22Rv1 (cell line): ENCODE data around the gene ZNF581.
A peak's percentile ranks its signal among the peaks of the same experiment; 100 is the strongest.

Source experiments
- H3K27ac ChIP-seq: fragments of 450-650 bp; 2 replicates; pipeline ENCODE4 v1.5.1; 2017
- ZFX ChIP-seq: fragments of 450-650 bp; IDR thresholded peaks from 2 replicates; pipeline ENCODE4 v1.6.1; 2017; ENCODE audit warnings: antibody characterized with exemption, borderline replicate concordance
- TF ChIP-seq, protein P1 (sequence below): fragments of 450-650 bp; IDR thresholded peaks from 2 replicates; pipeline ENCODE4 v1.5.1; 2017; ENCODE audit warnings: mild to moderate bottlenecking

The ZNF581 gene

DNA sequence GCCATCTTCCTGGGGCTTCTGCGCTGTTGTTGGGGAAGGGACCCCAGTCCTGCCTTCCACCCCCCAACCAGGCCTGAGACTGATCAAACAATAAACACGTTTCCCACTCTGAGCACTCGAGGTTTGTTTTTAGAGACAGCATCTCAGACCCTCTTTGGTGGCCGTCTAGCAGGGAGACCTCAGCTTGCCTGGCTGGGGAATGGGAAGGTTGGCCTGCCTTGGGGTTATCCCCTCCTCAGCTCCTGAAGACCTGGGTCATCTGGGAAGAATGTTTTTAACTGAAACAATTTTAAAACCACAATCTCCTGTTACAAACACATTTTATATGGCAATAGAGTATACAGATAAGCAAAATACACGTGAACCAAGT, 2.0 kb downstream of the ZNF581 start:
- H3K27ac ChIP-seq, result peak overlapping the region; percentile 97; the same call in 1 of the 2 replicates

DNA sequence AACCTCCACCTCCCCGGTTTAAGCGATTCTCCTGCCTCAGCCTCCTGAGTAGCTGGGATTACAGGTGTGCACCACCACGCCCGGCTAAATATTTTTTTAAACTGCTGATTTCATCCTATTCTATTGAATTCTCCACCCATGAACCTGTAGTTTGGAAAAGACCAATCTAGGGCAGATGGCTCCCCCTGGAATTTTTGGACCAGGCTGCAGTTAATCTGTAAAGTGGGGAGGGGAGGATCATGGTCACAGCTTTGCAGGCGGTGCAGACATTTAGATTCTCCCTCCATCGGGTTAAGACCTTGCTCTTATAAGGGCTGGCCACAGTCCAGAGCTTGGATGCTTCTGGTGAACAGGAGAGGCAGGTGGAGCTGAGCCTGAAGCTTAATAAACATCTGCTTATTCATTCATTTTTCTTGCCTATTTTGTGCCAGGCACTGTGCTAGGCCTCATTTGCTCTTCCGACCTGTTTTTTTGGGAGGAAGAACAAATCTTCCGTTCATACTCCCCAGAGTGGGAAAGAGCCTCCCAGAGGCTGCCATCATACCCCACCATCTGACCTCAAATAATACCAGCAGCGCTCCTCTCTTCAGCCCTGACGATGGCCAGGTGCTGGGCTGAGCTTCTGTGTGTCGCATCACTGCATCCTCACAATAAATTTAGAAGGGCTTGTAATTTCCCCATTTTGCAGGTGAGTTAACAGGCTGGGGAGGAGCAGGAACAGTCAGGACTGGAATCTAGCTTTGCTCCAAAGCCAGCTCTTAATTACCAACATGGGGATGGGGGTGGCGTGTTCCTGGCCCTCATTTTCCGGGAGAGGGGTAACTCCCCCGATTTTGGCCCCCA, 3.7 kb downstream of the ZNF581 start:
- H3K27ac ChIP-seq, result peak overlapping the region; percentile 85
- TF ChIP-seq ZFX, result no peak
- TF ChIP-seq, protein P1, sequence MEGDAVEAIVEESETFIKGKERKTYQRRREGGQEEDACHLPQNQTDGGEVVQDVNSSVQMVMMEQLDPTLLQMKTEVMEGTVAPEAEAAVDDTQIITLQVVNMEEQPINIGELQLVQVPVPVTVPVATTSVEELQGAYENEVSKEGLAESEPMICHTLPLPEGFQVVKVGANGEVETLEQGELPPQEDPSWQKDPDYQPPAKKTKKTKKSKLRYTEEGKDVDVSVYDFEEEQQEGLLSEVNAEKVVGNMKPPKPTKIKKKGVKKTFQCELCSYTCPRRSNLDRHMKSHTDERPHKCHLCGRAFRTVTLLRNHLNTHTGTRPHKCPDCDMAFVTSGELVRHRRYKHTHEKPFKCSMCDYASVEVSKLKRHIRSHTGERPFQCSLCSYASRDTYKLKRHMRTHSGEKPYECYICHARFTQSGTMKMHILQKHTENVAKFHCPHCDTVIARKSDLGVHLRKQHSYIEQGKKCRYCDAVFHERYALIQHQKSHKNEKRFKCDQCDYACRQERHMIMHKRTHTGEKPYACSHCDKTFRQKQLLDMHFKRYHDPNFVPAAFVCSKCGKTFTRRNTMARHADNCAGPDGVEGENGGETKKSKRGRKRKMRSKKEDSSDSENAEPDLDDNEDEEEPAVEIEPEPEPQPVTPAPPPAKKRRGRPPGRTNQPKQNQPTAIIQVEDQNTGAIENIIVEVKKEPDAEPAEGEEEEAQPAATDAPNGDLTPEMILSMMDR, result no peak

More for the DNA sequence above, 2.0 kb downstream of the ZNF581 start:
- no peak for TF ChIP-seq ZFX
- TF ChIP-seq, protein P1, result no peak

DNA sequence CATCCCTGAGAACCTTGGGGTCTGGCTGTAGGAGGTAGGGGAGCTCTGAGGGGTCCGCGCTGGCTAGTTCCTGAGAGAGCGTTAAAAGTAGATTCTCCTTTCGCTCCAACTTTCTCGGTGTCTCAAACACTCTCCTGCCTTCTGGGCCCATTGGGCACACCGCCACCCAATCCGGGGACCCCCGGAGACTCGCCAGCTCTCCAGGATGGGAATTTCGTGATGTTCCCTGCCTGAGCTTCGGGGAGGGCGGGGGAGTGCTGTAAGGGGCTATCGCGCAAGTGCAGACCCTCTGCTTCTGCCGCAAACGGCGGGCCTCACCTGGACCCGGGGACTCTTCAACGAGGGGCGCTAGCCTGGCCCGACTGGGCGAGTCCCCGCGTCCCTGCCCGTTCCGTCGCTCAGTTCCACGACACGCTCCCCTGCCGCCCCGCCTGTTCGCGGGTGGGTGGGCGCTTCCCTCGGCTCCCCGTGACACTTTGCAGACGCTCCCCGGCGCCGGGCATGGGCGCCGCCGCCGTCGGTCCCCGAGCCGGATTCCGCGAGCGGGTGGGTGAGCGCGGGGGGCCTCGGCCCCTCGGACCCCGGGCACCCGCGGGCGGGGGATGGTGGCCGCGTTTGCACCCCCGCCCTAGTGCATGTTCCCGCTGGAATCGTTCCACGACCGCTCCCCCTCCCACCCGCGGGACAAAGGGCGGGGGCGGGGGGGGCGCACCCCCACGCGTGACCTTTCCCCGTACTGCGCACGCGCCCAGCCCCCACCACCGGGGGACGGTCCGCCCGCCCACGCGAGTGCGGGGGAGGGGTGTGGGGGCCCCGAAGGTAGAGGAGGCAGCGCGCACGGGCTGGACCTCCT, 4.5 kb downstream of the ZNF581 start, which contains the start of gene CCDC106:
TSS of gene CCDC106 (plus strand) at position 481 of the 853 bp plus-strand sequence. CDS start 835 bp downstream, outside the sequence.
- peak within 1 kb of the TSS; percentile 85 for H3K27ac ChIP-seq

DNA sequence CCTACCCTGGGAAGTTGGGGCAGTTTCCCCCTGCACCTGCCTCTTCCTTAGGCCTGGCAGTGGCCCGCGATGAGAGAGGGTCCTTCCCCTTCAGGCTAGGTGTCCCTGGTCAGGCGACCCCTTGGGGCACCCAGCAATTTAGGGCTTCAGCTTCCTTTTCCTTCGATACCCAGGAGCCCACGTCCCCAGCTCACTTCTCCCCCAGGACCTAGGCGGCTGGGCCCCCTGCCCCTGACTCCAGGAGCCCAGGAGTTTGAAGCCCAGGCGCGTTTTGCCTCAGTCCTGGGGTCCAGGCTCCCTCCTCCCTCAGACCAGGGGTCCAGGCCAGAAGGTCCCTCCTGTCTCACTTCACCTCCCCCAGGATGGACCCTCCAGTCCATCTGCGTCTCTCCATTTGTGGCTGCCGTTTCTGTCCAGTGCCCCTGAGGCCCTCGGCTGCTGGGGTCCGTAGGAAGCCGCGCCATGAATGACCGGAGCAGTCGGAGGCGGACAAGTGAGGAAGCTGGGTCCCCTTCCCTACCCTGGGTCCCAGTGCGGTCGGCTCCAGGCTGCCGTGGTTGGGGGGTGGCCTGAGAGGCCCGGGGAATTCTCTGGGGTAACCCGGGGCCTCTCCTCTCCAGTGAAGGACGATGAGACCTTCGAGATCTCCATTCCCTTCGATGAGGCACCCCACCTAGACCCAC, 5.3 kb downstream of the ZNF581 start:
- H3K27ac ChIP-seq, result peak overlapping the region; percentile 85
- TF ChIP-seq, protein P1, result no peak
- no peak for TF ChIP-seq ZFX

More for the DNA sequence above, 4.5 kb downstream of the ZNF581 start, which contains the start of gene CCDC106:
- TF ChIP-seq, protein P1, result no peak
- no peak for TF ChIP-seq ZFX

DNA sequence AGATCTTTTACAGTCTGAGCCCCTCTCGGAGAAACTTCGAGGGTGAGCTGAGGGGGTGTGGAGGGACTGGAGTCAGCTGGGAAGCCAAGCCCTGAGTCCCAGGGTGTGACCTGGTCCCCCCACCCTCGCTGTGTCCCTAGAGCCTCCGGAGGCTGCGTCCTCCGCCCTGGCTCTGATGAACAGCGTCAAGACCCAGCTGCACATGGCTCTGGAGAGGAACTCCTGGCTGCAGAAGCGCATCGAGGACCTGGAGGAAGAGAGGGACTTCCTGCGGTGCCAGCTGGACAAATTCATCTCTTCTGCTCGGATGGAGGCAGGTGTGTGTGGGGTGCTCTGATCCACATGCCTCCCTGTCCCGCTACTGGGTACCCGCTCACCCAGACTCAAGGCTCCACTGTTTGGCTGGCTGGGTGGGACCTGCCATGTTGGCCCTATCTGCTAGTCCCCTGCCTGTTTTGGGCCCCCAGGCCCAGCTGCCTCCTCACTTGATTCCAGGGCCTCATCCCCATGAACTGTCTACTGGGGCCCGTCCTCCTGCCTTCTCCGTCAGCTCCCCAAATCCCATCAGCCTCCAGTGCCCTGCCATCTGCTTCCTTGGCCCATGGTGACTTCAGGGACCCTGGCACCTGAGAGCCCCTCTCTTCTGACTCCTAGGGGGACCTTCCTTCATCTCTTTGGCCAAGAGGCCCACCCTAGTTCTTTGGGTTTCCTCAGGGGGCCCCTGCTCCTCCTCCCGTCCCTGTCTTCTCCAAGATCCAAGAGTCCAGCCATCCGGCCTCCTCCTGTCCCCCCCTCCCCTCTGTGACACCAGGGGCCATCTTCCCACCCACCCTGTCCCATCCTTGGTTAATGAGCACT, 6.0 kb downstream of the ZNF581 start:
- TF ChIP-seq, protein P1, result no peak
- no peak for TF ChIP-seq ZFX
- H3K27ac ChIP-seq, result peak overlapping the region; percentile 85

DNA sequence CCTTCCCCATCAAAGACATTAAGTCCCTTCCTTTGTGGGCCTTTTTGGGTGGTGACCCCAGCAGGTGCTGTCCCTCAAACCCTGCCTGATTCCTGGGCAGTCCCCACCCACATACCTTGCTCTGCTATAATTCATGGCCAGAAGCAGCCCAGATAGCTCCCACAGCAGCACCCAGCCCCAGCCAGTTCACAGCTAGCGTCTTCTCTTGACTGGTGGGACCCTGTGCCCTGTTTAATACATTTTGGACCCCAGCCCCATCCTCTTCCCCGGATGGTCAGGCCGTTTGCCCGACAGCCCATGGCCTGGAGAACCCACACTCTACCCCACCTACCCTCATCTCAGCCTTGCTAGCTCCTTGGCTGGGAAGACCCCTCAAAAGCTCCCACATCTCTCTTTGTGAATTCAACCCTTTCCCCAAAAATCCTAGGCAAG, 6.7 kb downstream of the ZNF581 start:
- no peak overlapping the region for H3K27ac ChIP-seq
- TF ChIP-seq, protein P1, result no peak
- TF ChIP-seq ZFX, result no peak
